Stimulated activated CD4-positive, alpha-beta T cell treated with anti-CD3 and anti-CD28 coated beads, Interleukin-4, amount 100 ng/mL, for 4 hours (primary cell): Measurements from ENCODE around the gene GALNT7.
"Not testable (repeated sequence)": the region's sequence is repeated elsewhere in the genome, so short reads cannot be mapped to it uniquely, and the experiment has no call there.

Source experiments
- DNase-seq, 2 experiments: peaks; one replicate each; pipeline ENCODE4 v3.0.0-alpha.2; 2020

GALNT7 gene

DNA sequence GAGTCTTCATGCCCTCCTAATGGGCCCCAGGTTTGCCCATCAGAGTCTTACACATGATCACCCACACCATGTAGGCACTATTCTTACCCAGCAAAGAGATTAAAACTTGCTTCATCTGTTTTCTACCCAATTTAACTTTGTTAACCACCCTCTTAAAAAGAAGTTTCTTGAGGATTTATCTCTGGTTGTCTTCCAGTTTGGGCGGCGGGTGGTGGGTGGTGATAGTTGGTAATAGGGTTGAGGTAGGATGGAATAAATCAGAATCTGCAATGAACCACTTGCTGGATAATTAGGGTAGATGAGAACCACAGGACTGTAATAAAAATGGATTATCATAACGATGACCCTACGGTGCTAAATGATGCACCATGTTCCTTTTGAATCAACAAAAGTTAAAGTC lies 30.9 kb downstream of the GALNT7 start:
- DNase-seq = no peak

DNA sequence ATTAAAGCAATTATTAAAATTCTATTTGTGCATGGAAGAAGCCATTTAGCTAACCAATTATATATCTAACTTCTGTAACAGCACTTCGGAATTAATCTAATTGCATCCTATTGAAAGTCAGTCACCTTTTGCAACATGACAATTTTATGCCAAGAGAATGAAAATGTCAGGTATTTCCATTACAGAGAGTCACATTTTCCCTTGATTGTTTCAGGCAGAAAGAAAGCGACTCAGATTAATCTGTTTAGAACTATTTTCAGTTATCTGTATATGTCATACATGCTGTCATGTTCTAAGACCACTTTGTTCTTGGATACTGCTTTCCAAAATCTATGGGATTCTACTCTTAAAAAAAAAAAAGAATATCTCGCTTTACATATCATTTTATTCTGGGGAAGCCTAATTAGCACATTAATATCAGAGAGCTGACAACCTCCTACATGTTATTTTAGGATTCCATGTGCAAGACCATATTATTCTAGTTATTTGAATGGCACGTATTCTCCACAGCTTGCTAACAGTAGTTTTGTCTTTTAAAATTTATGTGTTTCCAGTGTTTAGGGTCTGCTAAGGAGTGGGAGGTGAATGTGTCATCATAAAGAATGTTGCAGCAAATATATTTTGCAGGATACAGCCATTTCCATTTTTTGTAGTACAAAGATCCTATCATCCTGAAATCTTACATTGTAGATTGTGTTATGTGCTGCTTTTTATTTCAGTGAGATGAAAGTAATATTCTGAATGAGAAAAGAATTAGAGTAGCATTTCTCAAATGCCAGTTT lies 31.7 kb downstream of the GALNT7 start:
- no peak for DNase-seq

DNA sequence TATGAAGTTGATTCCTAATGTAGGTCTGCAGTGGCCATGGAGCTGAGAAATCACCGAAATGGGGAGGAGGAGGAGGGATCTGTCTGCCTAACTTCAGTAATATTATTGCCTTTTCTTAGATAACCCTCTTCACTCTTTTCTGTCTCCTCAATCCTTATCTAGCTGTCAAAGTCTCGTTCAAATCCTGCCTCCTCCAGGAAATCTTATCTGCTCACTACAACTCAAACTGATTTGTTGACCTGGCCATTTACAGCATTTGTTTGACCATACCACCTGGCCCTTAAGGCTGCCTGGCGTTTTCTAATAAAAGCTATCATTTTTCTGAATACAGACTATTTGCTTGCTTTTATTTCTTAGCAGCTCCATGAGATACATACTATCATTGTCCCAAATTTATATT lies 33.8 kb downstream of the GALNT7 start:
- no peak for DNase-seq

DNA sequence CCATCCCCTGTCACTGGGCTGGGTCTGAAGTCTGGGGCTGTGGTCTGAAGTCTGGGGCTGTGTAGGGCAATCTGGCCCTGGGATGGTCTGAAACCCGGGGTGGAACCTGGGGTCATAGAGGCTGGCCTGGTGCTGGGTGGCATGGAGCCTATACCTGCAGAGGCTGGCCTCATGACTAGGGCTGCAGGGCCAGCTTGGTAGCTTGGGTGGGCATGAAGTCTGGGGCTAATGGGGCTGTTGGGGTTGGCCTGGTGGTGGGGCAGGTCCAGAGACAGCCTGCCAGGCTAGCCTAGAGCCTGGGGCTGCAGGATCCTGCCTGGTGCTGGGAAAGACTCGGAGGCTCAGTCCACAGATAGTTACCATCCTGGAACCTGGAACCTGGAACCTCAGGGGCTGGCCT lies 37.0 kb downstream of the GALNT7 start:
- DNase-seq = no peak

DNA sequence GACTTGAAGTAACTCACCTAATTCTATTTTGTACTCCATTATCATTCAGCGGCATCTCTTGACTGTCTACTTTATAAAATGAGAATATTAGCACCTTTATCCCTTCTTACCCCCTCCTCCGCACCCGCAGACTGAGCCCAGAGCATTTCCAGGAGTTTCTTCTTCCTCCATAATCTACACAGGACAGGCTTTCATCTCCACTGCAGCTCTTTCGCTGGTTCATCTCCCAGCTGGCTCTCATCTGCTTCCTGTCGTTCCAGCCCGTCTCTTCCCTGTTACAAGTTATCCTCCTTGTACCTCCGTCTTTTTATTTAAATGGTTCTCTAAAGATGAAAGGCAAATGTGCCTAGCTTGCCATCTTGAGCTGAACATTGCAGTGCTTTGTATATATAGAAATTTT lies 39.8 kb downstream of the GALNT7 start:
- no peak for DNase-seq

DNA sequence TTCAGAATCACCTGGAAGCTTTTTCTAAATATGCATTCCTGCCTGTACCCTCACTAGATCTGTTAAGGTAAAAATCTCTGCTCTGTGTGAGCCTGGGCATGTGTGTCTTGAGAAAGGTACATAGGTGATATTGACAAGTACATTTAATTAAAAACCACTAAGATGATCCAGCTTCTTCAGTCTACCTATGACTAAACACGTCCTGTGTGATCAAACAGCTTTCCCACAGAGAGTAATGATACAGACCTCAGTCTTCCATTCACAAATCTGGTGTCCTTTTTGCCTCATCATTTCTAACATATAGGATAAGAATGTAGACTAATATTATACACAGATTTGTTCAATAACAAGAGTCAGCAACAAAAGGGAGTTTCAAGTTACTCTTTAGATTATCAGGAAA lies 42.6 kb downstream of the GALNT7 start:
- DNase-seq = no peak

DNA sequence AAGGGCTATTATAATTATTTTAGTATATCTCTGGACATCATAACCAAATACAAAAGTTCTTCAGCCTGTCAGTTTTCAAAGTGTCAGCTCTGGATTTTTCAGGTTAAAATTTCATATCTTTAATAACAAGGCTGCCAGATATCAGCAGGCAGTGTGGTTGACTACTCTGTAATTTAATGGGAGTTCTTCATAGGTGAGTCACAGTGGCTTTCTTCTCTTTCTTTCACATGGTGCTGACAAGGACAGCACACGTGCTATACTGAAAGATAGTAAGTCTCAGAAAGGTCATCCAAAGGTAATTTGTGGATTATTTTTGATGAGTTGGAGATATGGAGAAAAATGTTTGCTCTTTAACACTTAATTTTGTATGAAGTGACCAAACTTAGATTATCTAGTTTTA lies 43.2 kb downstream of the GALNT7 start:
- DNase-seq = no peak

DNA sequence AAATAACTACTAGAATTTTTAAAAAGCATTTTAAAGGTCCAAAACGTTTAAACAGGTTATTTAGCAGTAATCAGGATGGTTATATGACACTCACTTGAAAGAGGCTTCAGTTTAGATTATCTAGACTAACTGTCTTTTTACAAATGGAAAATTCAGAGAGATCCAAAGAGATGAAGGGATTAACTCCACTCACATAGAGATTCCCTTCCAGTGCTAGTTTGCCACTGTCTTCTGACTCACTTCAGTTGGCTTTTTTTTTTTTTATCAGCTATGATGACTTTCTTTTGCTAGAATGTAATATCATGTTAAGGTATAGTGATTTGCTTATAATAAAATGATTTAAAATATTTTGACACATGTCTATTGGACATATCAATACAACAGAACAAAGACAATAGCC lies 43.8 kb downstream of the GALNT7 start:
- DNase-seq = no peak

DNA sequence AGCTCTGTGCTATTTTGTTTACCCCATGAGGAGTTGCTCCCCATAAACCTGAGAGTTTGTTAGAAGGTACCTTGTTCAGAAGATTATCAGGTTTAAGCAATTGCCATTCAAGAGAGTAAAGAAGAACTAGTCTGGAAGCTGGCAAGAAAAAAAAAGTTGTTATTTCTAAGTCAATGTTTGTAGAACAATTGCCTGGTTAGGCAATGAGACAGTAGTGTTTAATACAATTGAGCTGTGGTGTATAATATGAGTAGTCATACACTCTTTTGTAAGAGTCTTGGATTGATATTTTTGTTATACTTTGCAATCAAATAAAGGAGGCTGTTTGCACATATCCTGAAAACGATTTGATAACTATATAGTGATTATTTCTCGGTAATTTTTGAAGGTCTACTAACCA lies 44.7 kb downstream of the GALNT7 start:
- no peak for DNase-seq

DNA sequence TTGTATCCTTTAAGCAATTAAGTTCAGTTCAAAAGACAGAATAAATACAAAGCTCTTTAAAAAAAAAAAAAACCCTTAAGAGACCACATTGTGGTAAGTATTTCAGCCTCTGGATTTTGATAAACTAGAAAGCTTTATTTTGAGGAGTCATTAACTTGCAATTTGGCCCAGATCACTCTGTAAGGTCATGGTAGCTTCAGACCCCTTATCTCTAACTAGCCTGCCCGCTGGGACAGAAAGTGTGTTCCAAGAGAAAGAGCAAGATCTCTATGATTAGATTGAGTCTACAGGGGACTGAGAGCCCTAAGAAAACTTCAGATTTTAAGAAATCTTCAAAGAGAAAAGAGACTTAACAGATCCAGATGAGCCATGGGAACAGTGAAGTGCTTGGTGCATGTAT lies 45.6 kb downstream of the GALNT7 start:
- no peak for DNase-seq

DNA sequence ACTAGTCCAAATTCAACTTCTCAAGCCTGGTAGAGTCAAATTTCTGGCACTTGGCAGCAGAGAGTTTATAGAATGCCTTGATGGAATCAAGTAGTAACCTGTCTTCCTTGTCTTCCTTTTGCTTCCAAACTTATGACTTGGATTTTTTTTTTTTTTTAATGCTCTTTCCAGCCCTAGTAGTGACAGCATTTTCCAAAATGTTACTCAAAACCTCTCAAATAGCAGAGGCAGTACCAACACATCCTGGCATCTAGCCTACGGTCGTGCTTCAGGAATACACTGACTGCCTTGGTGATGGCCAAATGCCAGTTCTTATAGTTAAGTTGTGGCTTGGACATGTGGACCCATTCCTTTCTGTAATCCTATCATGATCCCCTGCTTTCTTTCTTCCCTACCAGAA lies 46.0 kb downstream of the GALNT7 start:
- DNase-seq = no peak

DNA sequence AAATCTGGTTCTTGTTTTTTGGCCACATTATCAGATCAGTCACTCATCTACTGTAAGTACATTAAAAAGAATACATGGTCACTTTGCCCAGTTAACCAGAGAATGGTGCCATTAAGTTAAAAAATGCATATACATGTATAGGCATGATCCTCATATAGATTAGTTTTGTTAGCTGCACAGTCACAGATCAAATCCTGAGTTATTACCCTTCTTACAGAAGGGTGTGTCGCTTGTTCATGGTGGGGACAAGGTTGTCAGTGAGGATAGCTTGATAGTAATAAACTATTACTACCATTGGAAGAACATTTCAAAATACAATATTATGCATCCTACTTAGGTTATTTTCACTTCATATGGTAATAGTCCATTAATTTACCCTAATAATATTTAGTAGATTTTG lies 48.5 kb downstream of the GALNT7 start:
- DNase-seq = no peak

DNA sequence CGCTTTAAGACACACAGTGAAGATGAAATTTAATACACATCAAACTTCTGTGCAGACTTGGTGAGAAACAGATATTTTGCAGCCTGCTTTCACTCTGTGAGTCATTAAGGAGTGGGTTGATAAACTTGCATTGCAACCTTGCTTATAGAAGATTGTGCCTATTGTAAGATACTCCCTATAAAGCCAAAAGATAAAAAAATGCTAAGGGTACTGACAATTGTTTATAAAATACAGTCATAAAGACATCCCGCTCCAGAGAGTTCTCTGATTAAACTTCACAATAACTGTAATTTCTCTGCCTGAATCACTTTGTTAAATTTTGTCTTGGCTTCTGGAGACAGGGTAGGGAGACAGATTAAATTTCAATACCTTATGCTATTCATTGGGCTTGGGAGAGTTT lies 49.1 kb downstream of the GALNT7 start:
- no peak for DNase-seq

DNA sequence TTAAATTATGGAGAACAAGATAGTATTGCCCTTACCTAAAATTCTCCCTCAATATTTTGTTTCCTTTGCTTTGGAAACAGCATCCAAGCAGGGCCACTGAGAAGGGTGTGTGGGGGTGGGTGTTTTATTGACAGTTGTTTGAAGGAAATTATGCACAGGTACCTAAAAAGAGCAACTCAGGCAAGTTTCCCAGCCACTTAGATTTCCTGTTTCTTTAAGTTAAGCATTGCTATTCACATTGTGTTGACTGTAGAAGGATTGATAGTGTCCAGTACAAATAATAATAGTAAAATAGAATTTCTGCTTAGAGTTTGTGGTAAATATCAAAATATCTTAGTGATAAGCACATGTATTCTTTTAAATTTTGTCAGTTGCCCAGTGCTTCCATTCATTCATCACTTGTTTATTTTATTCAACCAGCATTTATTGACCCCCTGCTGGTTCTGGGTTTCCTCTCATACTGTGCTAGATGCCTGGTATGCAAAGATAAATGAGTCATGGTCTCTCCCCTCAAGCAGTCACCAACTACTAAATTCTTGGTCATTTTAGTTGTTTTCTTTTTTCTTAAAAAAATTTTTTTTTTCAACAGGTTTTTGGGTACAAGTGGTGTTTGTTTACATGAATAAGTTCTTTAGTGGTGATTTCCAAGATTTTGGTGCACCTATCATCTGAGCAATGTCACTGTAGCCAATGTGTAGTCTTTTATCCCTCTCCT lies 50.0 kb downstream of the GALNT7 start:
- DNase-seq = no peak

DNA sequence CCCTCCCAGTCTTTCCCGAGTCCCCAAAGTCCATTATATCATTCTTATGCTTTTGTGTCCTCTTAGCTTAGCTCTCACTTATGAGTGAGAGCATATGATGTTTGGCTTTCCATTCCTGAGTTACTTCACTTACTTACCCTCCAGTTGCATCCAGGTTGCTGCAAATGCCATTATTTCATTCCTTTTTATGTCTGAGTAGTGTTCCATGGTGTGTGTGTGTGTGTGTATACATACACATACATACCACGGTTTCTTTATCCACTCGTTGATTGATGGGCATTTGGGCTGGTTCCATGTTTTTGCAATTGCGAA lies 50.5 kb downstream of the GALNT7 start:
- DNase-seq = not testable (repeated sequence)

DNA sequence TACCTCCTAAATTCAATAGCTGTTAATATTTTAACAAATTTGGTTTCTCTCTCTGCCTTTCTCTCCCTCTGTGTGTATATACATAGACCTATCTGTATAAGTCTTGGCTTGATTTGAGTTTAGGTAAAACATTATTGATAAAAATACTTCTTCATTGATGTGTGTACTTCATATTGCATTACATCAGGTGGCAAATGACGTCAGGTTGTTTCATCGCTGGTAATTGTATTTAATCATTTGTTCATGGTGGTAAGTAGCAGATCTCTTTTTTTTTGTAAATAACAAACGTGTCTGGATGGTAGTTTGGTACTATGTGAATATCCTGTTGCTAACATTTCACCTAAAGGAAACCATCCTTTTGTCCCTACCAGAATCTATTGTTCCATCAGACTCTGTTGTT lies 55.1 kb downstream of the GALNT7 start:
- DNase-seq = no peak

DNA sequence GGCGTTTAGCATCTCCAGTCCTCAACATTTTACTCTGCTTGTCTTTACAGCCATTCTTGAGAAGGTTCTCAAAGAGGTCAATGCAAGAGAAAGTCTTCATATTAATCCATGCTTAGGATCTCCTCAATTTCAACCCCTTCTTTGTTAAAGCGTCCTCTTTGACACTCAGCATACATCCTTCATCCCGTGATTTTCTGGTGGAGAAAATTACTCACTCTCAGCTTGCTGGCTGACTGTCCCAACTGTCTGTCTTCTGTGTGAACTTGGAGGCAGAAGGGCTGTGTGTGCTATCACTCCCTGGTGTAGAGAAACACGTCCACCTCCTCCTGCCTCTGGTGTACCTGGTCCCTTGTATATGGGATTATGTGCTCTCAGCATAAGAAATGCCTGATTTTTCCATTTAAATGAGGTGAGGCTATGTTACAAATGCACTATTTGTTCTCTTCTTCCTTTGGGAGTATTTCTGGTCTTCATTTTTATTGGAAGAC lies 57.8 kb downstream of the GALNT7 start:
- DNase-seq = no peak

DNA sequence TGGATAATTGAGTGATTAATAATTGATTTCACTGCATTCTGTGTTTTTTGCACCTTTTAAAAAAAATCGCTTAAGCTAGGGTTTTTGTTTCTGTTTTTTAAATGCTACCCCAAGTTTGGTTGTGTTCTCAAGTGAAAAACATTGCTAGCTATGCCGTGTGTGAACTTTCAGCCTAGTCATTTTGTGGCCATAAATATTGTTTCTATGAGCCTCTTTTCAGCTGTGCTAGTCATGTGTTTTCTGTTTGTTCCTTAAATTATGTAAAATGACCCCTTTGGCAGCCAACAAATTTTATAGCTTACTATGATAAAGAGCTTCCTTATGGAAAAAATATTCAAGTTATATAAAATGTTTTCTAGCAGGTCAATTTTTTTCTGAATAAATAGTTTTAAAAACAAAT lies 59.1 kb downstream of the GALNT7 start:
- DNase-seq = no peak

DNA sequence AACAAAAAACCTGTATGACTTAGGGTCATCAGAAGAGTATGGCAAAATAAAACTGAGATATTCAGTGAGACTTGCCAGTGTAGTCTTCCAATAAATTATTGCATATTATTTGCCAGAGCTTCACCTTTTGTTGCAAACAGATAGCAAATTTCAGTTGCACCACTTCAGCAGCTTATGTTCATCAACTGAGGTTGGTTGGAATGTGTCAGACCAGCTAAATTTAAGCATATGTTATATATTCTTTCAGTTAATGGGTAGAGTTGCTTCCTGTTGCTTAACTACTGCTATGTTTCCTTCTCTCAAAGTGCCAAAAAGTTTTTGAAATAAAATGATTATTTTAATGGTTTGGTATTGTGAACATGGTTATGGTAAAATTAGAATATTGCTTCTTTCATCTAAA lies 61.5 kb downstream of the GALNT7 start:
- no peak for DNase-seq

DNA sequence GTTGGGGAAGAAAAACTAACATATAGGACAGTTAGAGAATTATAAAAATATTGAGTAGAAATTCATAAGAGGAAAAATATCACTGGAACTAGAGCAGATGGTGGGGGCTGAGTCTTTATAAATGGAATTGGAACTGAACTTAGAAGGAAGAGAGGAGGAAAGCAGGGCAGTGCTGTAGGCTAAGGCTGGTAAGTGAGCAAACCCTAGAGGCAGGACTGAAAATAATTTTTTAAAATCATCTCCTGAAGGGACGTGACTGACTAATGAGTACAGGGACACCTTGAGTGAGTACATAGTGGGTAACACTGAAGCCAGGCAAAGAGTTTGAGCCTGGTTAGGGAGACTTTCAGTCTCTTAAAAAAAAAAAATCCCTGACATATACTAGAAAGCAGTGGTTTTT lies 63.3 kb downstream of the GALNT7 start:
- DNase-seq = no peak

DNA sequence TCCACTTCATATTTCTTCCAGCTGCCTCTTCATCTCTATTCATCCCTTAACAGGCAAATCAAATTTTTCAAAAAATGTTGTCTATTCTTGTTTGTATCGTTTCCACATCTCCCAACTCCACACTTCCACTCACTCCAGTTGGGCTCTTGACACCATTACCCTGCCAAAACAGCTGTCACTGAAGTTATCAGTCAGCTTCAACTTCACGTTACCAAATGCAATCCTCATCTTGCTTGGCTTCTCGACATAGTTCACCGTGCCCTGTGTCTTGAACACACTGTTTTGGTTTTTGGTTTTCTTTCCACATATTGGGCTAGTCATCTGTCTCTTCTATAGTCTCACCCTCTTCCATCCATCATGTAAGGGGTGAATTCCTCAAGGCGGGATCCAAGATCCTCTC lies 65.2 kb downstream of the GALNT7 start:
- DNase-seq = no peak

DNA sequence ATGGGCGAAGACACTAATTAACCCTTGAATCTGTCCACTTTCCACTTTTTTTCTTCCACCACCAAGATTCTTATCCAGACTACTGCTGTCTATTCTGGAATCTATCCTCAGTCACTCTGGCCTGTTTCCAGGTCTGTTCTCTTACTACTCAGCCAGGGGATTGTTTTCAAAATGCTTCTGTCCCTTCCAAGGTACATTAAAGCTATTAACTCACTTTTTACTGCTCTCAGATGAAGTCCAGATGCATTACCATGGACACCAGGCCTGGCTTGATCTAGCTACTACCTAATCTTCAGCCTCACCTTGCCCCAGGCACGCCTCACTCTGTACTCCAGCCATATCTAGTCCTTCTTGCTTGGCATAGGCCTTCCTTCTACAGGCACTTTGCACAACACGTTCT lies 66.4 kb downstream of the GALNT7 start:
- no peak for DNase-seq

DNA sequence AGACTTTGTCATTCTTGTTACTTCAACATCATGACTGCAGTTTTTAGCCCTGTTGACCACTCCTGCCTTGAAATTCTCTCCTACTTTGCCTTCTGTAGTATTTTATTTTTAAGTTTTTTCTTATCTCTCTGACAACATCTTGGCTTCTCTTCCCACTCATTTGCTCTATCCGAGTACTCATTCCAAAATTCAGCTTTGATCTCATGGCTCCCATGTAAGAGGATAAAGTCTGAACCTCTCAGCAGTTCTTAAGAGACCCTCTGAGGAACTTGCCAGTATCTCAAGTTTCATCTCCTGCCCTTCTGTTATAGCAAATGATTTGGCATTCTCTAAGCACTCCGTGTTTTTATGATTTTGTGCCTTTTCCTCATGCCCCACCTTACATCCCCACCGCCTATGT lies 67.7 kb downstream of the GALNT7 start:
- DNase-seq = no peak

DNA sequence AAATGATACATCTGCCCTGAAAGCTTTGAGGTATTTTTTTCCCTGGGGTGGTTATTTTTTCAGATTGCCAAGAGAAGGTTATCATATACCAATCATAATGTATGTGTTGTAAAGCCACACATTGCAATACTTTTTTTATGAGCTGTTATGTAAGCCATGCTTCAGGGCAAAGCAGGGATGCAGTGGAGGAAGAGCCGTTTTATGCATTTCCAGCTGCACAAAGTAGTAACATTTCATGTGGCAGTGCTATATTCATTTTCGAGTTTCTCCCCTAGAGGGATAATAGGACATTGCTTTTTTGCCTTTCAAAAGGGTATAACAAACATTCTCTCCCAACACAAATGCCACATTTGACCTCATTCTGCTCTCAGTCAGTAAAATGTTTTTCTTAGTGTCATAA lies 68.5 kb downstream of the GALNT7 start:
- no peak for DNase-seq

DNA sequence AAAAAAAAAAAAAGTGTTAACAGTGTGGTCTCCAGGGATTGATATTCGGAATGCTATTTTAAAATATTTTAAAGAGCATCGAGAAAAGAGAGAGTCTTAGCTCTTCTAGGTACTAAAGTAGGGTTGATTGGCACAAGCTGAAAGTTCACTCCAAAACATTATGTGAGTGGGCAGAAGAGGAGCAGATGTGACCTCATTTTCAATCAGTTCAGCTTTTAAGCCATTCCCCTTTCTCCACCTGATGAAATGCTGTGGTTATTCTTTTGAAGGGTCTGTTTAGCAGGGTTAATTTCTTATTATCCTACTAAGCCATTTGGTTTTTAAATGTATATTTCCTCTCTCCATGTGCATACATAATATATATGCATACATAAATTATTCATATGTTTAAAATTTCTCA lies 69.2 kb downstream of the GALNT7 start:
- no peak for DNase-seq
